HL-60 (cell line): ENCODE data around the gene OR10A6.

ENCODE experiments used
- GABPA ChIP-seq: IDR thresholded peaks from 2 replicates; pipeline ENCODE4 v1.6.1; 2012; ENCODE audit warnings: low read depth
- POLR2AphosphoS5 ChIP-seq: IDR thresholded peaks from 2 replicates; pipeline ENCODE4 v1.6.1; 2012; ENCODE audit warnings: low read depth
- TF ChIP-seq, protein P1 (sequence below): IDR thresholded peaks from one replicate; pipeline ENCODE4 v1.5.1; 2011; ENCODE audit warnings: low read length, control low read depth, inconsistent platforms; ENCODE audit not compliant: insufficient read depth
- TF ChIP-seq, protein P2 (sequence below): IDR thresholded peaks from 2 replicates; pipeline ENCODE4 v1.6.1; 2012; ENCODE audit warnings: low read depth; ENCODE audit not compliant: insufficient replicate concordance

GRCh38 chr11:7955191-7955590 lies 24.1 kb upstream of the OR10A6 start:
- TF ChIP-seq, protein P1, sequence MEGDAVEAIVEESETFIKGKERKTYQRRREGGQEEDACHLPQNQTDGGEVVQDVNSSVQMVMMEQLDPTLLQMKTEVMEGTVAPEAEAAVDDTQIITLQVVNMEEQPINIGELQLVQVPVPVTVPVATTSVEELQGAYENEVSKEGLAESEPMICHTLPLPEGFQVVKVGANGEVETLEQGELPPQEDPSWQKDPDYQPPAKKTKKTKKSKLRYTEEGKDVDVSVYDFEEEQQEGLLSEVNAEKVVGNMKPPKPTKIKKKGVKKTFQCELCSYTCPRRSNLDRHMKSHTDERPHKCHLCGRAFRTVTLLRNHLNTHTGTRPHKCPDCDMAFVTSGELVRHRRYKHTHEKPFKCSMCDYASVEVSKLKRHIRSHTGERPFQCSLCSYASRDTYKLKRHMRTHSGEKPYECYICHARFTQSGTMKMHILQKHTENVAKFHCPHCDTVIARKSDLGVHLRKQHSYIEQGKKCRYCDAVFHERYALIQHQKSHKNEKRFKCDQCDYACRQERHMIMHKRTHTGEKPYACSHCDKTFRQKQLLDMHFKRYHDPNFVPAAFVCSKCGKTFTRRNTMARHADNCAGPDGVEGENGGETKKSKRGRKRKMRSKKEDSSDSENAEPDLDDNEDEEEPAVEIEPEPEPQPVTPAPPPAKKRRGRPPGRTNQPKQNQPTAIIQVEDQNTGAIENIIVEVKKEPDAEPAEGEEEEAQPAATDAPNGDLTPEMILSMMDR, result no peak
- no peak for TF ChIP-seq POLR2AphosphoS5
- TF ChIP-seq GABPA, result no peak
- TF ChIP-seq, protein P2, sequence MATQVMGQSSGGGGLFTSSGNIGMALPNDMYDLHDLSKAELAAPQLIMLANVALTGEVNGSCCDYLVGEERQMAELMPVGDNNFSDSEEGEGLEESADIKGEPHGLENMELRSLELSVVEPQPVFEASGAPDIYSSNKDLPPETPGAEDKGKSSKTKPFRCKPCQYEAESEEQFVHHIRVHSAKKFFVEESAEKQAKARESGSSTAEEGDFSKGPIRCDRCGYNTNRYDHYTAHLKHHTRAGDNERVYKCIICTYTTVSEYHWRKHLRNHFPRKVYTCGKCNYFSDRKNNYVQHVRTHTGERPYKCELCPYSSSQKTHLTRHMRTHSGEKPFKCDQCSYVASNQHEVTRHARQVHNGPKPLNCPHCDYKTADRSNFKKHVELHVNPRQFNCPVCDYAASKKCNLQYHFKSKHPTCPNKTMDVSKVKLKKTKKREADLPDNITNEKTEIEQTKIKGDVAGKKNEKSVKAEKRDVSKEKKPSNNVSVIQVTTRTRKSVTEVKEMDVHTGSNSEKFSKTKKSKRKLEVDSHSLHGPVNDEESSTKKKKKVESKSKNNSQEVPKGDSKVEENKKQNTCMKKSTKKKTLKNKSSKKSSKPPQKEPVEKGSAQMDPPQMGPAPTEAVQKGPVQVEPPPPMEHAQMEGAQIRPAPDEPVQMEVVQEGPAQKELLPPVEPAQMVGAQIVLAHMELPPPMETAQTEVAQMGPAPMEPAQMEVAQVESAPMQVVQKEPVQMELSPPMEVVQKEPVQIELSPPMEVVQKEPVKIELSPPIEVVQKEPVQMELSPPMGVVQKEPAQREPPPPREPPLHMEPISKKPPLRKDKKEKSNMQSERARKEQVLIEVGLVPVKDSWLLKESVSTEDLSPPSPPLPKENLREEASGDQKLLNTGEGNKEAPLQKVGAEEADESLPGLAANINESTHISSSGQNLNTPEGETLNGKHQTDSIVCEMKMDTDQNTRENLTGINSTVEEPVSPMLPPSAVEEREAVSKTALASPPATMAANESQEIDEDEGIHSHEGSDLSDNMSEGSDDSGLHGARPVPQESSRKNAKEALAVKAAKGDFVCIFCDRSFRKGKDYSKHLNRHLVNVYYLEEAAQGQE, result no peak
